A673 (cell line): ENCODE data around the gene UBN2.

Experiments
- EZH2 ChIP-seq: fragments of 200-600 bp; sonication (generic); IDR thresholded peaks from 2 replicates; pipeline ENCODE4 v1.6.1; 2017; ENCODE audit warnings: borderline replicate concordance, low read depth, mild to moderate bottlenecking, mixed read lengths, antibody characterized with exemption, low read length; ENCODE audit not compliant: poor library complexity, severe bottlenecking
- TF ChIP-seq, protein P1 (sequence below): fragments of 300-800, 200-600 bp; sonication (generic); conservative IDR thresholded peaks from 2 replicates; pipeline ENCODE4 v1.5.1; 2017; ENCODE audit warnings: low read depth, mild to moderate bottlenecking, antibody characterized with exemption, low read length, moderate library complexity, mixed read lengths

DNA sequence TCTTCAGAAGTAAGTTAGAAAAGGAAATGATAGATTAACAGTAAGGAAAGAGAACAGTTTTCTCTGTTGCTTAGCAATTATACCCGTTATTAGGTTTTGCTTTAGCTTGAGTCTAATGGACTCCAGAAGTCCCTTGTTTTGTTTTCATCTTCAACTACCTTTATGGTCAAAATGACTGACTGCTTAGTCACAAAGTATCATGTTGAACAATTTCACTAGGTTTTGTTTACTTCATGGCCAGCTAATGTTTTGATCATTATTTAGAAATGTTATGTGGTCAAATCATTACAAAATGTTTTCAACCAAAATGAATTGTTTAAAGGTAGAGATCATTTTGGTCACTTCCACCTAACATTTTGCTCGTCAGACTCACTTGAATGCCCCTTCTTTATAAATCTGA lies 1.9 kb downstream of the UBN2 start:
- no peak for TF ChIP-seq EZH2
- TF ChIP-seq, protein P1, sequence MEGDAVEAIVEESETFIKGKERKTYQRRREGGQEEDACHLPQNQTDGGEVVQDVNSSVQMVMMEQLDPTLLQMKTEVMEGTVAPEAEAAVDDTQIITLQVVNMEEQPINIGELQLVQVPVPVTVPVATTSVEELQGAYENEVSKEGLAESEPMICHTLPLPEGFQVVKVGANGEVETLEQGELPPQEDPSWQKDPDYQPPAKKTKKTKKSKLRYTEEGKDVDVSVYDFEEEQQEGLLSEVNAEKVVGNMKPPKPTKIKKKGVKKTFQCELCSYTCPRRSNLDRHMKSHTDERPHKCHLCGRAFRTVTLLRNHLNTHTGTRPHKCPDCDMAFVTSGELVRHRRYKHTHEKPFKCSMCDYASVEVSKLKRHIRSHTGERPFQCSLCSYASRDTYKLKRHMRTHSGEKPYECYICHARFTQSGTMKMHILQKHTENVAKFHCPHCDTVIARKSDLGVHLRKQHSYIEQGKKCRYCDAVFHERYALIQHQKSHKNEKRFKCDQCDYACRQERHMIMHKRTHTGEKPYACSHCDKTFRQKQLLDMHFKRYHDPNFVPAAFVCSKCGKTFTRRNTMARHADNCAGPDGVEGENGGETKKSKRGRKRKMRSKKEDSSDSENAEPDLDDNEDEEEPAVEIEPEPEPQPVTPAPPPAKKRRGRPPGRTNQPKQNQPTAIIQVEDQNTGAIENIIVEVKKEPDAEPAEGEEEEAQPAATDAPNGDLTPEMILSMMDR, result no peak
